ENCODE data around the gene NR1D2. TPM values are rescaled to one million over a fixed set of nuclear protein-coding genes. Genes with fewer than 3 reads are reported as not detected.

NR1D2 gene
- polyA plus RNA-seq, 4 donors, result 8.3 to 13.0 (median 11.1) TPM

GRCh38 chr3:23993556-23994243, 48.6 kb downstream of the NR1D2 start:
- no peak for DNase-seq
- Histone ChIP-seq H3K4me1 (ENCODE audit: control insufficient read depth in 3 of 3, insufficient read depth in 2 of 3, low read depth in 1 of 3, low read length in 2 of 3) (no peaks in the 10 kb centered on the region), H3K27me3 (ENCODE audit: control insufficient read depth in 3 of 3, insufficient read depth in 3 of 3, low read length in 3 of 3) (no peaks in the 10 kb centered on the region), H3K9me3 (ENCODE audit: control insufficient read depth in 2 of 2, insufficient read depth in 1 of 2, low read depth in 1 of 2, low read length in 1 of 2) (no peaks in the 10 kb centered on the region), H3K4me3 (ENCODE audit: low read depth in 1 of 3, low read length in 3 of 3) (no peak overlapping the region), H3K27ac (ENCODE audit: low read depth in 1 of 3, low read length in 2 of 3) (no peak overlapping the region), H3K36me3 (ENCODE audit: control insufficient read depth in 3 of 3, insufficient read depth in 2 of 3, low read depth in 1 of 3, low read length in 3 of 3) (no peaks in the 10 kb centered on the region)
- FAIRE-seq, result no peak
- 77 to 83% (median 82%) methylated on average over 5 of the region's 5 CpGs for WGBS, 3 donors

DNA sequence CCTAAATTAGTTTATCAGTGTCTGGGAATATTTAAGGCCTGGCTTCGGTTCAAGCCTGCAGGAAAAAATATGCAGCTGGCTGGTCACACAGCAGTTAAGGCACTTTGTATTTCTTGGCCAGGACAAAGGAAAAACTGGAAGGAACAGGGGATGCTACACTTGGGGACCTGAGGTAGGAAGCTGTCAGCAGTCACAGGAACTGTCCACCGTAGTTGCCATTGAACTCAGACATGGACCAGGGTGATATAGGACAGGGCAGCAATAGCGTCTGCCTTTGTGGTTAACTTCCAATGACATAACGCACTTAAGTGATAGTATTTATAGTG, 49.1 kb downstream of the NR1D2 start:
- DNase-seq, result no peak
- 67 to 82% (median 70%) methylated on average over 4 of the region's 4 CpGs for WGBS, 3 donors
- H3K4me1 ChIP-seq (ENCODE audit: control insufficient read depth in 3 of 3, insufficient read depth in 2 of 3, low read depth in 1 of 3, low read length in 2 of 3), result no peaks in the 10 kb centered on the region
- H3K4me3 ChIP-seq (ENCODE audit: low read depth in 1 of 3, low read length in 3 of 3), result no peak overlapping the region
- no peaks in the 10 kb centered on the region for H3K36me3 ChIP-seq (ENCODE audit: control insufficient read depth in 3 of 3, insufficient read depth in 2 of 3, low read depth in 1 of 3, low read length in 3 of 3)
- H3K27ac ChIP-seq (ENCODE audit: low read depth in 1 of 3, low read length in 2 of 3), result no peak overlapping the region
- no peaks in the 10 kb centered on the region for H3K9me3 ChIP-seq (ENCODE audit: control insufficient read depth in 2 of 2, insufficient read depth in 1 of 2, low read depth in 1 of 2, low read length in 1 of 2)
- no peaks in the 10 kb centered on the region for H3K27me3 ChIP-seq (ENCODE audit: control insufficient read depth in 3 of 3, insufficient read depth in 3 of 3, low read length in 3 of 3)
- FAIRE-seq, result no peak

DNA sequence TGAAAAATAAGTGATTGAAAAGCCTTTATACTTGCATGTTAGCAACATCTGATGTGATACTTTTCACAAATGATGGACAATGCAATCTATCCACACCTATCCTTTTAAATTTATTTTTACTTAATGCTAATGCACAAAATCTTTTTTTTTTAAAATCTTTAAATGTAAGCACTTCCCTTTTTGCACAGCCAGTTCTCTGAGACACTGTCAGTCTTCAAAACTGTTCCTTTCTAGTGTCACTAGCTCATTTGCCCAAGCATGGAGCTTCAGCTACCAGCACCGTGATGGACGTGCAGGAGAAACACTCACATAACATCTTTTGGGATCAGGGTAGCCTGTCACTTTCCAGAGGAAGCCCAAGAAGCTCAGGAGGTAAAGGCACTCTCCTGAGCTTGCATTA, 50.1 kb downstream of the NR1D2 start:
- 84 to 93% (median 93%) methylated on average over 2 of the region's 2 CpGs for WGBS, 3 donors
- Histone ChIP-seq H3K27me3 (ENCODE audit: control insufficient read depth in 3 of 3, insufficient read depth in 3 of 3, low read length in 3 of 3) (no peaks in the 10 kb centered on the region), H3K4me1 (ENCODE audit: control insufficient read depth in 3 of 3, insufficient read depth in 2 of 3, low read depth in 1 of 3, low read length in 2 of 3) (no peaks in the 10 kb centered on the region), H3K27ac (ENCODE audit: low read depth in 1 of 3, low read length in 2 of 3) (no peak overlapping the region), H3K9me3 (ENCODE audit: control insufficient read depth in 2 of 2, insufficient read depth in 1 of 2, low read depth in 1 of 2, low read length in 1 of 2) (no peaks in the 10 kb centered on the region), H3K4me3 (ENCODE audit: low read depth in 1 of 3, low read length in 3 of 3) (no peak overlapping the region), H3K36me3 (ENCODE audit: control insufficient read depth in 3 of 3, insufficient read depth in 2 of 3, low read depth in 1 of 3, low read length in 3 of 3) (no peaks in the 10 kb centered on the region)
- DNase-seq, result no peak
- FAIRE-seq, result no peak

- Histone ChIP-seq H3K27me3 (ENCODE audit: control insufficient read depth in 3 of 3, insufficient read depth in 3 of 3, low read length in 3 of 3) (no peaks in the 10 kb centered on the region), H3K4me3 (ENCODE audit: low read depth in 1 of 3, low read length in 3 of 3) (no peak overlapping the region), H3K9me3 (ENCODE audit: control insufficient read depth in 2 of 2, insufficient read depth in 1 of 2, low read depth in 1 of 2, low read length in 1 of 2) (no peaks in the 10 kb centered on the region), H3K4me1 (ENCODE audit: control insufficient read depth in 3 of 3, insufficient read depth in 2 of 3, low read depth in 1 of 3, low read length in 2 of 3) (no peaks in the 10 kb centered on the region), H3K27ac (ENCODE audit: low read depth in 1 of 3, low read length in 2 of 3) (no peak overlapping the region), H3K36me3 (ENCODE audit: control insufficient read depth in 3 of 3, insufficient read depth in 2 of 3, low read depth in 1 of 3, low read length in 3 of 3) (no peaks in the 10 kb centered on the region)
- DNase-seq (no peak), FAIRE-seq (no peak)
- 80 to 89% (median 89%) methylated on average over 3 of the region's 3 CpGs for WGBS, 3 donors
These were observed 51.0 kb downstream of the NR1D2 start for GRCh38 chr3:23996095-23996524.

- no peak for FAIRE-seq
- Histone ChIP-seq H3K27me3 (ENCODE audit: control insufficient read depth in 3 of 3, insufficient read depth in 3 of 3, low read length in 3 of 3) (no peaks in the 10 kb centered on the region), H3K27ac (ENCODE audit: low read depth in 1 of 3, low read length in 2 of 3) (no peak overlapping the region), H3K9me3 (ENCODE audit: control insufficient read depth in 2 of 2, insufficient read depth in 1 of 2, low read depth in 1 of 2, low read length in 1 of 2) (no peaks in the 10 kb centered on the region), H3K36me3 (ENCODE audit: control insufficient read depth in 3 of 3, insufficient read depth in 2 of 3, low read depth in 1 of 3, low read length in 3 of 3) (no peaks in the 10 kb centered on the region), H3K4me3 (ENCODE audit: low read depth in 1 of 3, low read length in 3 of 3) (no peak overlapping the region), H3K4me1 (ENCODE audit: control insufficient read depth in 3 of 3, insufficient read depth in 2 of 3, low read depth in 1 of 3, low read length in 2 of 3) (no peaks in the 10 kb centered on the region)
- peak; percentile 40 to 67 for DNase-seq
- WGBS, 3 donors, result 7 to 12% (median 10%) methylated on average over 5 of the region's 5 CpGs
These were observed 54.0 kb downstream of the NR1D2 start for GRCh38 chr3:23999012-23999641.

DNA sequence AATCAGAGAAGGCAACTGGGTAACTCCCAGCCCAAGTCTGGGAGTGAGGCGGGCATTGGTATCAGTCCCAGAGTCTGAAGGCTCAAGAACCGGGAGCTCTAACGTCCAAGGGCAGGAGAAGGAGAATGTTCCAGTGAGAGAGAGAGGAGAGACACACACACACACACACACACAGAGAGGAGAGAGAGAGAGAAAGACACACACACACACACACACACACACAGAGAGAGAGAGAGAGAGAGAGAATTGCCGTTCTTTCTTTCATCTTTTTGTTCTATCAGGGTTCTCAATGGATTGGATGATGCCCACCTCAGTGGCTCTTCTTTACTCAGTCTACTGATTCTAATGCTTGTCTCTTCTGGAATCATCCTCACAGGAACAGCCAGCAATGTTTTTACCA, 57.0 kb downstream of the NR1D2 start:
- H3K36me3 ChIP-seq (ENCODE audit: control insufficient read depth in 3 of 3, insufficient read depth in 2 of 3, low read depth in 1 of 3, low read length in 3 of 3), result no peaks in the 10 kb centered on the region
- DNase-seq, result no peak
- no peaks in the 10 kb centered on the region for H3K4me1 ChIP-seq (ENCODE audit: control insufficient read depth in 3 of 3, insufficient read depth in 2 of 3, low read depth in 1 of 3, low read length in 2 of 3)
- no peak overlapping the region for H3K4me3 ChIP-seq (ENCODE audit: low read depth in 1 of 3, low read length in 3 of 3)
- WGBS, 3 donors, result 76 to 81% (median 81%) methylated on average over 2 to 4 of the region's 4 CpGs
- H3K27ac ChIP-seq (ENCODE audit: low read depth in 1 of 3, low read length in 2 of 3), result no peak overlapping the region
- no peaks in the 10 kb centered on the region for H3K27me3 ChIP-seq (ENCODE audit: control insufficient read depth in 3 of 3, insufficient read depth in 3 of 3, low read length in 3 of 3)
- FAIRE-seq, result no peak
- no peaks in the 10 kb centered on the region for H3K9me3 ChIP-seq (ENCODE audit: control insufficient read depth in 2 of 2, insufficient read depth in 1 of 2, low read depth in 1 of 2, low read length in 1 of 2)

- DNase-seq (no peak), FAIRE-seq (no peak)
- Histone ChIP-seq H3K4me1 (ENCODE audit: control insufficient read depth in 3 of 3, insufficient read depth in 2 of 3, low read depth in 1 of 3, low read length in 2 of 3) (no peaks in the 10 kb centered on the region), H3K9me3 (ENCODE audit: control insufficient read depth in 2 of 2, insufficient read depth in 1 of 2, low read depth in 1 of 2, low read length in 1 of 2) (no peaks in the 10 kb centered on the region), H3K27me3 (ENCODE audit: control insufficient read depth in 3 of 3, insufficient read depth in 3 of 3, low read length in 3 of 3) (no peaks in the 10 kb centered on the region), H3K4me3 (ENCODE audit: low read depth in 1 of 3, low read length in 3 of 3) (no peak overlapping the region), H3K27ac (ENCODE audit: low read depth in 1 of 3, low read length in 2 of 3) (no peak overlapping the region), H3K36me3 (ENCODE audit: control insufficient read depth in 3 of 3, insufficient read depth in 2 of 3, low read depth in 1 of 3, low read length in 3 of 3) (no peaks in the 10 kb centered on the region)
- WGBS, 3 donors, result 95 to 97% (median 97%) methylated on average over 3 of the region's 3 CpGs
These were observed 58.4 kb downstream of the NR1D2 start for GRCh38 chr3:24003466-24003865.

DNA sequence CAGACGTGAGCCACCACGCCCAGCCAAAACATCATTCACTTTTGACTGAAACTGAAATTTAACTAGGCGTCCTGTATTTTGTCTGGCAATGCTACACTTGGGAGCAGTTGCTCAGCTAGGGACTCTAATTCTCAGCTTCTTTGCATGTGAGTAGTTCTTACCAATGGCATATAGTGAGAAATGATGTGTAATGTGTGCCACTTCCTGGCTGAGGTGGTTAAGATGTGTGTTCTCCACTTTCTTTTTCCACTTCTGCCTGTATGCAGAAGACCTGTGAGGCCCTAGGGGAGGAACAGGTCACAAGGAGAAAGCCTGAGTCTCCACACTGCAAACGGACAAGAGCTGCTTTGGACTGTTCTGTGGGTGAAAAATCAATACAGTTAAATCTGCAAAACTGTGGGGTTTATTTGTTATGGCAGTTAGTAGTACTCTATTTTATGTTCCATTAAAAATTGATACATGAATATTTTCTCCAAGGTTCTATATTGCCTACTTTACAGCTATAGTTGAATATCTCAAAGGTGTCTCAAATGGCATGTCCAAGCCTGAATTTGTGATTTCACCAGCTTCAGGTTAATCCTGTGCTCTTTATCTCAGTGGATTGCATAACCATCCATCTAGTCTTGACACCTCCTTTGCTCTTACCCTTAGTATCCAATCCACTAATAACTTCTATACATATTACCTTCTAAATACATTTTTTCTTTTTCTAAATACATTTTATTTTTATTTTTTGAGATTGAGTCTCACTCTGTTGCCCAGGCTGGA, 59.3 kb downstream of the NR1D2 start:
- no peak for DNase-seq

More for the DNA sequence above, 59.3 kb downstream of the NR1D2 start:
- Histone ChIP-seq H3K27me3 (ENCODE audit: control insufficient read depth in 3 of 3, insufficient read depth in 3 of 3, low read length in 3 of 3) (no peaks in the 10 kb centered on the region), H3K4me1 (ENCODE audit: control insufficient read depth in 3 of 3, insufficient read depth in 2 of 3, low read depth in 1 of 3, low read length in 2 of 3) (no peaks in the 10 kb centered on the region), H3K27ac (ENCODE audit: low read depth in 1 of 3, low read length in 2 of 3) (no peak overlapping the region), H3K9me3 (ENCODE audit: control insufficient read depth in 2 of 2, insufficient read depth in 1 of 2, low read depth in 1 of 2, low read length in 1 of 2) (no peaks in the 10 kb centered on the region), H3K4me3 (ENCODE audit: low read depth in 1 of 3, low read length in 3 of 3) (no peak overlapping the region), H3K36me3 (ENCODE audit: control insufficient read depth in 3 of 3, insufficient read depth in 2 of 3, low read depth in 1 of 3, low read length in 3 of 3) (no peaks in the 10 kb centered on the region)
- no peak for FAIRE-seq
- 48 to 75% (median 68%) methylated on average over 4 of the region's 4 CpGs for WGBS, 3 donors

Data from small intestine (tissue), 7 donors.